Fibroblast of lung (primary cell): ENCODE results near the gene SKIC8.

Source experiments
- CTCF ChIP-seq, 2 donors: IDR thresholded peaks in 1 of 2; conservative IDR thresholded peaks in 1 of 2; 1 replicate in 1 of 2; 2 replicates in 1 of 2; pipeline ENCODE4 v1.5.1; 2011 to 2012; ENCODE audit warnings: low read length in 2 of 2, control low read depth in 1 of 2, inconsistent platforms in 1 of 2, low read depth in 1 of 2, mild to moderate bottlenecking in 1 of 2
- EZH2 ChIP-seq: IDR thresholded peaks from 2 replicates; pipeline ENCODE4 v1.5.1; 2012; ENCODE audit warnings: low read length, control low read depth, mild to moderate bottlenecking; ENCODE audit errors: missing control alignments

- TF ChIP-seq CTCF (conservative IDR thresholded peaks at IDR 0.05 in 1 of 2, IDR thresholded peaks at IDR 0.05 in 1 of 2; ENCODE audit: low read depth in 1 of 2, low read length in 2 of 2): no peak
- TF ChIP-seq EZH2: no peak
These were observed 22.8 kb upstream of the SKIC8 start for GRCh38 chr15:78322243-78322642.
